WERI-Rb-1 (cell line): ENCODE data around the gene SDSL.

Source experiments
- DNase-seq: peaks from one replicate; pipeline ENCODE4 v3.0.0-alpha.2; 2020
- H3K27ac ChIP-seq: fragments of 250-450 bp; sonication (Bioruptor Pico); 2 replicates; pipeline ENCODE4 v1.5.1; 2020; ENCODE audit warnings: mild to moderate bottlenecking, moderate library complexity
- H3K27me3 ChIP-seq: fragments of 250-450 bp; sonication (Bioruptor Pico); 2 replicates; pipeline ENCODE4 v1.5.1; 2021; ENCODE audit warnings: mild to moderate bottlenecking, low read depth, moderate library complexity; ENCODE audit not compliant: insufficient read depth, severe bottlenecking
- H3K36me3 ChIP-seq: fragments of 250-450 bp; sonication (Bioruptor Pico); 2 replicates; pipeline ENCODE4 v1.5.1; 2020; ENCODE audit warnings: mild to moderate bottlenecking, moderate library complexity
- H3K4me3 ChIP-seq: 2 replicates; pipeline ENCODE4 v1.5.1; 2011; ENCODE audit warnings: low read depth, mild to moderate bottlenecking, control low read depth, low read length
- H3K9me3 ChIP-seq: fragments of 250-450 bp; sonication (Bioruptor Pico); 2 replicates; pipeline ENCODE4 v1.5.1; 2021; ENCODE audit warnings: mild to moderate bottlenecking, moderate library complexity; ENCODE audit not compliant: severe bottlenecking
- TF ChIP-seq, protein P1 (sequence below): IDR thresholded peaks from 2 replicates; pipeline ENCODE4 v1.5.1; 2011; ENCODE audit warnings: low read depth, mild to moderate bottlenecking, control low read depth, inconsistent platforms, low read length

SDSL gene

GRCh38 chr12:113392520-113392919 lies 29.7 kb upstream of the SDSL start:
- H3K9me3 ChIP-seq: no peaks in the 10 kb centered on the region
- TF ChIP-seq, protein P1, sequence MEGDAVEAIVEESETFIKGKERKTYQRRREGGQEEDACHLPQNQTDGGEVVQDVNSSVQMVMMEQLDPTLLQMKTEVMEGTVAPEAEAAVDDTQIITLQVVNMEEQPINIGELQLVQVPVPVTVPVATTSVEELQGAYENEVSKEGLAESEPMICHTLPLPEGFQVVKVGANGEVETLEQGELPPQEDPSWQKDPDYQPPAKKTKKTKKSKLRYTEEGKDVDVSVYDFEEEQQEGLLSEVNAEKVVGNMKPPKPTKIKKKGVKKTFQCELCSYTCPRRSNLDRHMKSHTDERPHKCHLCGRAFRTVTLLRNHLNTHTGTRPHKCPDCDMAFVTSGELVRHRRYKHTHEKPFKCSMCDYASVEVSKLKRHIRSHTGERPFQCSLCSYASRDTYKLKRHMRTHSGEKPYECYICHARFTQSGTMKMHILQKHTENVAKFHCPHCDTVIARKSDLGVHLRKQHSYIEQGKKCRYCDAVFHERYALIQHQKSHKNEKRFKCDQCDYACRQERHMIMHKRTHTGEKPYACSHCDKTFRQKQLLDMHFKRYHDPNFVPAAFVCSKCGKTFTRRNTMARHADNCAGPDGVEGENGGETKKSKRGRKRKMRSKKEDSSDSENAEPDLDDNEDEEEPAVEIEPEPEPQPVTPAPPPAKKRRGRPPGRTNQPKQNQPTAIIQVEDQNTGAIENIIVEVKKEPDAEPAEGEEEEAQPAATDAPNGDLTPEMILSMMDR: no peak

DNA sequence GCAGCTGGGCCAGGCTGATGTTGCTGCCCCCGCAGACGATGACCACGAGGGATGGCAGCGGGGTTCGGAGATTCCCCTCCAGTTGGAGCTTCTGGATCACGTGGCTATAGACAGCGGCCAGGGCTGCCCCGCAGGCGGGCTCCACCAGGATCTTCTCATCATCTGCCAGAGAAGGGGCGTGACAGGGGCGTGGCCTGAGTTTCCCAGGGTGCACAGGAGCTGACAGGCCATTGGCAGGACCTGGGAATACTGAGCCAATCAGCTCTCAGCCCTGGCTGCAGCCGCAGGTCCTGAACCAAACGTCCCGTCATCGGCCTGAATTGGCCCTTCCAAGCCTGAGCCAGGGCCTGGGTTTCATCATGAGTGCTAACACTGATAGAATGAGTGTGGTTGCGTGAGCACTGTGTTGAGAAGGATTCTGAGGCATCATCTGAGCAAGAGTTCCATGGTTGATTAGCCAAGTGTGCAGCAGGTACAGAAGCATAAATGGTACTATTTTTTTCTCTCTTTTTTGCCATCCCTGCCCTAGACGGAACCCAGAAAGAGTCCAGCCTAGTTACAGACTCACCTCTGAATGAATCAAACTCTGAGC lies 29.1 kb upstream of the SDSL start:
- no peaks in the 10 kb centered on the region for H3K9me3 ChIP-seq
- no peak overlapping the region for H3K4me3 ChIP-seq
- peak; percentile 39 for DNase-seq
- TF ChIP-seq, protein P1: no peak
- H3K27ac ChIP-seq: no peak overlapping the region
- no peaks in the 10 kb centered on the region for H3K27me3 ChIP-seq
- H3K36me3 ChIP-seq: peaks cover 3% of the 10 kb centered on the region; the same call in 1 of the 2 replicates

More at GRCh38 chr12:113392520-113392919, 29.7 kb upstream of the SDSL start:
- Histone ChIP-seq H3K27me3 (no peaks in the 10 kb centered on the region), H3K36me3 (peaks cover 7% of the 10 kb centered on the region; the same call in 1 of the 2 replicates), H3K4me3 (no peak overlapping the region), H3K27ac (no peak overlapping the region)
- DNase-seq: no peak

DNA sequence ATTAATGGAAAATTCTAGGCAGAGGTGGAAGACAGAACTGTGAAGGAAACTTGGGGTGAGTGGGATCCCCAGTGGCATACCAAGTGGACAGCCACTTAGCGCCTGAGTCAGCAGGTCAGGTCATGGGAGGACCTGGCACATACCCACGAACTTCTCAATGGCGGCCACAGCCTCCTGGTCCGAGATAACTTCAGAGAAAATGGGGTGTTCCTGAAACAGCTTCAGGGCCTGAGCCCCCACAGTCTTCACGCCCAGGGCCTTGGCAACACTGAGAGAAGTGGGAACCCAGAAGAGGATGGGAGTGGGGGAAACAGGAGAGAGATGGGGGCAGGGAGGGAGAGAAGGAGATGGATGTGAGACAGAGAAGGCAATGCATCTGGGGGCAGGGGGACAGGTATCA lies 28.4 kb upstream of the SDSL start:
- DNase-seq: no peak
- H3K36me3 ChIP-seq: peaks cover 3% of the 10 kb centered on the region; the same call in 1 of the 2 replicates
- H3K27me3 ChIP-seq: no peaks in the 10 kb centered on the region
- TF ChIP-seq, protein P1: no peak
- H3K27ac ChIP-seq: no peak overlapping the region
- H3K9me3 ChIP-seq: no peaks in the 10 kb centered on the region
- no peak overlapping the region for H3K4me3 ChIP-seq

DNA sequence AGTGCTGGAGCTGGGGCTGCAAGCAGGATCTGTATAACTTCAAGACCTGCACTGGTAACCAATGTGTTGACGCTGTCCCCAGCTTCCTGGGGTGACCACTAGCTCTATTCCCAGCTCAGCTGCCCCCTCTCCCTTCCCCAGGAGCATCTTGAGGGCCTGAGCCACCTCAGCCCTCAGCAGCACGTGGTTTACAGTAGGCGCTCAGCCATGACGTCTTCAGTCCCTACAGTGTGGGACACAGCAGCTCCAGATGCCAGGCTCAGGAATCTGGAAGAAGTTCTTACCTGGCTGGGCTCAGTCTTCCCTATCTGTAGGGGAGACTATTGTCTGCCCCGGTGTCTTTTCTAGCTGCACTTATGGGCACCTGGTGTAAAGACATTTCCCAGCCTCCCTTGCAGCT lies 27.1 kb upstream of the SDSL start:
- H3K27ac ChIP-seq: no peak overlapping the region
- TF ChIP-seq, protein P1: no peak
- no peak overlapping the region for H3K4me3 ChIP-seq
- H3K27me3 ChIP-seq: no peaks in the 10 kb centered on the region
- no peaks in the 10 kb centered on the region for H3K9me3 ChIP-seq
- H3K36me3 ChIP-seq: peaks cover 3% of the 10 kb centered on the region; the same call in 1 of the 2 replicates
- DNase-seq: no peak

- no peaks in the 10 kb centered on the region for H3K27me3 ChIP-seq
- no peaks in the 10 kb centered on the region for H3K9me3 ChIP-seq
- DNase-seq: no peak
- H3K36me3 ChIP-seq: no peaks in the 10 kb centered on the region; the same call in 1 of the 2 replicates
- TF ChIP-seq, protein P1: no peak
- H3K27ac ChIP-seq: no peak overlapping the region
- no peak overlapping the region for H3K4me3 ChIP-seq
Observed at GRCh38 chr12:113396200-113396599, 26.0 kb upstream of the SDSL start.

DNA sequence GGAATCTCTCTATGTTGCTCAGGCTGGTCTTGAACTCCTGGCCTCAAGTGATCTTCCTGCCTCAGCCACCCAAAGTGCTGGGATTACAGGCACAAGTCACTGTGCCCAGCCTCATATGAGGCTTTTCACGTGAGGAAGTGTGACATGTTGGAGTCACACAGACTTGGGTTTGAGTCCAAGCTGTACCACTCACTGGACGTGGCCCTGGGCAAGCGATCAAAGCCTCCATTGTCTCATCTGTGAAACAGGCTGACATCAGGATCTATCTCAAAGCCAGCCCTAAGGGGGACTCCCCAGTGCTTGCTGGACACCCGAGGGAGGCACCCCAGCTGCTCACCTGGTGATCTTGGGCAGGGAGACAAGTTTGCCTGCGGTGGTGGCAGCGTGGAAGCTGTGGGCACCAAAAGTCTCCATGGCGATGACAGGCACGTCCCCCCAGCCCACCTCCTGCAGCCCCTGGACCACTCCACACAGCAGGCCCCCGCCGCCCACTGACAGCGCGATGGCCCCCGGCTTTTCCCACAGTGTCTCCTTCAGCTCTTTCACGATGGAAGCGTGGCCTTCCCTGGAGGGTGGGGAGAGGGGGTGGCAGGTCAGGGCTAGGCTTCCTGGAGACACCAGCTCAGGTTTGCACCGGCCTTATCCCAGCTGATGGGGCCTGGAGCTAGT lies 25.2 kb upstream of the SDSL start:
- Histone ChIP-seq H3K36me3 (no peaks in the 10 kb centered on the region), H3K27ac (no peak overlapping the region), H3K27me3 (no peaks in the 10 kb centered on the region), H3K9me3 (no peaks in the 10 kb centered on the region), H3K4me3 (no peak overlapping the region)
- DNase-seq: no peak
- TF ChIP-seq, protein P1: no peak
